Femur (tissue), 1 donor: ENCODE measurements around the gene CCT3.
"Not testable (repeated sequence)": the region's sequence is repeated elsewhere in the genome, so short reads cannot be mapped to it uniquely, and the experiment has no call there.

Source experiments
- DNase-seq: peaks from one replicate; pipeline ENCODE4 v3.0.0-alpha.2; 2017

CCT3 gene

GRCh38 chr1:156338180-156338976 is at the start of gene CCT3, which contains the start of gene TSACC:
TSS of gene CCT3 (minus strand) at chr1:156338292. CDS start at chr1:156338184, 108 bp downstream.
TSS of gene TSACC (plus strand) at chr1:156338526. CDS start at chr1:156339758, 1,232 bp downstream.
- peak; percentile 99 for DNase-seq

- no peak for DNase-seq
These were observed 49.7 kb upstream of the CCT3 start for GRCh38 chr1:156387870-156388173.

GRCh38 chr1:156386949-156387869 is 49.1 kb upstream of the CCT3 start:
- DNase-seq = no peak

GRCh38 chr1:156386134-156386901 is 48.2 kb upstream of the CCT3 start:
- no peak for DNase-seq

- peak; percentile 73 for DNase-seq
These were observed 47.5 kb upstream of the CCT3 start for GRCh38 chr1:156385534-156386031.

GRCh38 chr1:156384658-156385057 is 46.6 kb upstream of the CCT3 start:
- DNase-seq = no peak

- DNase-seq = no peak
These were observed 45.9 kb upstream of the CCT3 start for GRCh38 chr1:156384007-156384406.

GRCh38 chr1:156383023-156383422 is 44.9 kb upstream of the CCT3 start:
- DNase-seq = peak; percentile 66

GRCh38 chr1:156382561-156382960 is 44.5 kb upstream of the CCT3 start:
- no peak for DNase-seq

GRCh38 chr1:156379420-156380165 is 41.5 kb upstream of the CCT3 start:
- DNase-seq = no peak

GRCh38 chr1:156378557-156378956 is 40.5 kb upstream of the CCT3 start:
- no peak for DNase-seq

GRCh38 chr1:156376958-156377919 is 39.1 kb upstream of the CCT3 start:
- DNase-seq = no peak

- DNase-seq = no peak
These were observed 38.1 kb upstream of the CCT3 start for GRCh38 chr1:156376146-156376545.

- no peak for DNase-seq
These were observed 35.5 kb upstream of the CCT3 start for GRCh38 chr1:156373546-156373945.

GRCh38 chr1:156372876-156373275 is 34.8 kb upstream of the CCT3 start:
- DNase-seq = no peak

- no peak for DNase-seq
These were observed 34.1 kb upstream of the CCT3 start for GRCh38 chr1:156372265-156372586.

GRCh38 chr1:156371553-156372264 is 33.6 kb upstream of the CCT3 start:
- no peak for DNase-seq

GRCh38 chr1:156369685-156370286 is 31.7 kb upstream of the CCT3 start:
- DNase-seq = not testable (repeated sequence)

- peak; percentile 44 for DNase-seq
These were observed 31.0 kb upstream of the CCT3 start, which contains the start of gene RHBG for GRCh38 chr1:156368889-156369684. TSS of gene RHBG (plus strand) at chr1:156369211. CDS start at chr1:156369250, 39 bp downstream.
